H1 (cell line): ENCODE data around the gene ROBO4. TPM values are rescaled to one million over a fixed set of nuclear protein-coding genes. Genes with fewer than 3 reads are reported as not detected.

ENCODE experiments used
- CTCF ChIA-PET: fragments of 300-600 bp; sonication (Branson Sonifier 250); formaldehyde crosslinking; loops from one replicate; lab custom pipeline; 2021; ENCODE audit not compliant: partially characterized antibody; lab: Charles Lee
- POLR2A ChIA-PET: fragments of 300-600 bp; sonication (Branson Sonifier 250); formaldehyde crosslinking; loops from one replicate; lab custom pipeline; 2021; ENCODE audit warnings: inconsistent platforms; ENCODE audit not compliant: partially characterized antibody; lab: Charles Lee
- DNase-seq, 2 experiments: peaks; one replicate each; pipeline versions ENCODE4 v3.0.0 to v3.0.0-alpha.2; 2010 to 2022; ENCODE audit warnings: low spot score in 2 of 2, low read depth in 1 of 2, mixed read lengths in 1 of 2
- FAIRE-seq: peaks from 2 replicates; lab custom pipeline; 2011; peaks lifted over from hg19 to GRCh38; lab: Jason Lieb, UNC
- H2AFZ ChIP-seq: 2 replicates; pipeline ENCODE4 v1.8.1; 2012; ENCODE audit warnings: low read length, inconsistent platforms
- H2AK5ac ChIP-seq: 2 replicates; pipeline ENCODE4 v1.6.1; 2013; ENCODE audit warnings: low read depth, low read length
- H2BK120ac ChIP-seq: replicated peaks from 2 replicates; pipeline ENCODE3; 2013; ENCODE audit warnings: low read depth, low read length, inconsistent platforms
- H2BK12ac ChIP-seq: 2 replicates; pipeline ENCODE4 v1.6.1; 2013; ENCODE audit warnings: low read depth, low read length
- H2BK15ac ChIP-seq: 2 replicates; pipeline ENCODE4 v1.6.1; 2013; ENCODE audit warnings: low read length
- H2BK20ac ChIP-seq: 2 replicates; pipeline ENCODE4 v1.6.1; 2013; ENCODE audit warnings: low read length
- H2BK5ac ChIP-seq: 2 replicates; pipeline ENCODE4 v1.6.1; 2013; ENCODE audit warnings: low read depth, low read length
- H3K14ac ChIP-seq: 2 replicates; pipeline ENCODE4 v1.6.1; 2013; ENCODE audit warnings: inconsistent platforms; ENCODE audit not compliant: insufficient read length
- H3K18ac ChIP-seq: 2 replicates; pipeline ENCODE4 v1.6.1; 2013; ENCODE audit warnings: low read length; ENCODE audit errors: extremely low read depth
- H3K23ac ChIP-seq: 2 replicates; pipeline ENCODE4 v1.6.1; 2013; ENCODE audit warnings: inconsistent platforms; ENCODE audit not compliant: insufficient read length
- H3K23me2 ChIP-seq: 2 replicates; pipeline ENCODE4 v1.6.1; 2013; ENCODE audit warnings: low read depth, low read length
- H3K27ac ChIP-seq: 2 replicates; pipeline ENCODE4 v1.6.1; 2011; ENCODE audit warnings: low read depth, low read length, inconsistent platforms
- H3K27me3 ChIP-seq, 4 experiments: replicated peaks in 1 of 4; 1 replicate in 1 of 4; 2 replicates in 3 of 4; pipeline versions ENCODE4 v1.6.1 to v1.8.1; 2011 to 2013; ENCODE audit warnings: low read length in 3 of 4, mild to moderate bottlenecking in 3 of 4, inconsistent platforms in 2 of 4, mixed read lengths in 2 of 4, moderate library complexity in 1 of 4; ENCODE audit not compliant: control insufficient read depth in 3 of 4, insufficient read depth in 3 of 4; ENCODE audit errors: extremely low read depth in 1 of 4
- H3K36me3 ChIP-seq, 4 experiments: 2 replicates each; pipeline versions ENCODE4 v1.6.1 to v1.8.1; 2011 to 2013; ENCODE audit warnings: mild to moderate bottlenecking in 4 of 4, low read length in 3 of 4, moderate library complexity in 2 of 4, control low read depth in 1 of 4, inconsistent platforms in 1 of 4; ENCODE audit not compliant: insufficient read depth in 4 of 4, control insufficient read depth in 2 of 4
- H3K4ac ChIP-seq: replicated peaks from 2 replicates; pipeline ENCODE3; 2013; ENCODE audit warnings: low read length, low read depth, mixed read lengths, inconsistent platforms; ENCODE audit not compliant: insufficient read length
- H3K4me1 ChIP-seq, 4 experiments: replicated peaks in 1 of 4; 1 replicate in 1 of 4; 2 replicates in 3 of 4; pipeline versions ENCODE4 v1.6.1 to v1.8.1; 2011 to 2013; ENCODE audit warnings: low read length in 3 of 4, inconsistent platforms in 2 of 4, mixed read lengths in 1 of 4; ENCODE audit not compliant: insufficient read depth in 4 of 4, control insufficient read depth in 3 of 4
- H3K4me2 ChIP-seq, 2 experiments: 2 replicates each; pipeline versions ENCODE4 v1.6.1 to v1.8.1; 2011 to 2013; ENCODE audit warnings: low read depth in 2 of 2, low read length in 2 of 2, control low read depth in 1 of 2, inconsistent platforms in 1 of 2, mild to moderate bottlenecking in 1 of 2; ENCODE audit not compliant: insufficient read depth in 1 of 2
- H3K4me3 ChIP-seq, 4 experiments: fragments of 200-600, 300-600 bp in 1 of 4; sonication (generic), shearing (Covaris generic), sonication (Bioruptor Twin) in 1 of 4; 2 replicates each; pipeline versions ENCODE4 v1.5.1 to v1.8.1; 2011 to 2016; ENCODE audit warnings: low read length in 4 of 4, low read depth in 3 of 4, control low read depth in 2 of 4, inconsistent platforms in 2 of 4, mild to moderate bottlenecking in 2 of 4, mixed read lengths in 1 of 4, moderate library complexity in 1 of 4; ENCODE audit not compliant: insufficient read depth in 2 of 4; ENCODE audit errors: extremely low read depth in 1 of 4
- H3K56ac ChIP-seq: replicated peaks from 2 replicates; pipeline ENCODE3; 2013; ENCODE audit warnings: low read depth, mild to moderate bottlenecking, mixed read lengths, low read length, inconsistent platforms; ENCODE audit not compliant: insufficient read length
- H3K79me1 ChIP-seq: 2 replicates; pipeline ENCODE4 v1.6.1; 2013; ENCODE audit warnings: low read depth, low read length, control low read depth
- H3K79me2 ChIP-seq, 2 experiments: 2 replicates each; pipeline versions ENCODE4 v1.6.1 to v1.8.1; 2012 to 2013; ENCODE audit warnings: low read length in 2 of 2, mild to moderate bottlenecking in 2 of 2, inconsistent platforms in 1 of 2; ENCODE audit not compliant: insufficient read depth in 2 of 2, control insufficient read depth in 1 of 2
- H3K9ac ChIP-seq, 4 experiments: replicated peaks in 1 of 4; 1 replicate in 1 of 4; 2 replicates in 3 of 4; pipeline versions ENCODE4 v1.6.1 to v1.8.1; 2011 to 2013; ENCODE audit warnings: low read depth in 3 of 4, low read length in 3 of 4, control low read depth in 2 of 4, mild to moderate bottlenecking in 2 of 4, moderate library complexity in 2 of 4, inconsistent platforms in 1 of 4; ENCODE audit errors: extremely low read depth in 1 of 4
- H3K9me3 ChIP-seq, 2 experiments: 2 replicates each; pipeline versions ENCODE4 v1.6.1 to v1.8.1; 2012 to 2013; ENCODE audit warnings: mild to moderate bottlenecking in 2 of 2, moderate library complexity in 2 of 2, control low read depth in 1 of 2, inconsistent platforms in 1 of 2, low read depth in 1 of 2, low read length in 1 of 2, mixed read lengths in 1 of 2; ENCODE audit not compliant: insufficient read depth in 2 of 2
- H4K20me1 ChIP-seq, 2 experiments: replicated peaks in 1 of 2; 2 replicates each; pipeline versions ENCODE3 to v1.8.1; 2011 to 2013; ENCODE audit warnings: inconsistent platforms in 2 of 2, low read length in 2 of 2, mild to moderate bottlenecking in 1 of 2; ENCODE audit not compliant: insufficient read depth in 2 of 2, control insufficient read depth in 1 of 2
- H4K5ac ChIP-seq: 2 replicates; pipeline ENCODE4 v1.6.1; 2013; ENCODE audit warnings: low read length, low read depth, mixed read lengths, inconsistent platforms; ENCODE audit not compliant: insufficient read length
- H4K8ac ChIP-seq: 2 replicates; pipeline ENCODE4 v1.8.0; 2013; ENCODE audit warnings: mild to moderate bottlenecking, moderate library complexity, low read length, inconsistent platforms; ENCODE audit not compliant: insufficient read depth; ENCODE audit errors: extremely low read depth
- H4K91ac ChIP-seq: replicated peaks from 2 replicates; pipeline ENCODE3; 2013; ENCODE audit warnings: low read length, mixed read lengths, inconsistent platforms; ENCODE audit not compliant: insufficient read length
- EP300 ChIP-seq, 2 experiments: IDR thresholded peaks; 1 replicate in 1 of 2; 2 replicates in 1 of 2; pipeline ENCODE4 v1.6.1; 2011 to 2012; ENCODE audit warnings: low read depth in 2 of 2, low read length in 2 of 2, mild to moderate bottlenecking in 2 of 2, borderline replicate concordance in 1 of 2, inconsistent platforms in 1 of 2, moderate library complexity in 1 of 2
- HDAC2 ChIP-seq, 2 experiments: fragments of 300-600 bp in 1 of 2; sonication (generic) in 1 of 2; IDR thresholded peaks; 2 replicates each; pipeline ENCODE4 v1.6.1; 2011 to 2012; ENCODE audit warnings: low read depth in 2 of 2, low read length in 2 of 2, mild to moderate bottlenecking in 2 of 2, moderate library complexity in 2 of 2, borderline replicate concordance in 1 of 2, inconsistent platforms in 1 of 2
- JUN ChIP-seq: IDR thresholded peaks from 2 replicates; pipeline ENCODE4 v1.6.1; 2011; ENCODE audit warnings: low read depth, mild to moderate bottlenecking, improper control_type of control experiment, low read length
- KDM5A ChIP-seq: fragments of 200-600 bp; IDR thresholded peaks from 2 replicates; pipeline ENCODE4 v1.7.1; 2012; ENCODE audit warnings: mild to moderate bottlenecking, low read length, inconsistent platforms, mixed read lengths
- PHF8 ChIP-seq: fragments of 200-600 bp; sonication (generic); conservative IDR thresholded peaks from 2 replicates; pipeline ENCODE4 v1.7.1; 2012; ENCODE audit warnings: low read depth, mild to moderate bottlenecking, inconsistent platforms, low read length, moderate library complexity
- POLR2A ChIP-seq, 2 experiments: IDR thresholded peaks; 1 replicate in 1 of 2; 2 replicates in 1 of 2; pipeline ENCODE4 v1.6.1; 2011; ENCODE audit warnings: low read depth in 2 of 2, low read length in 2 of 2, mild to moderate bottlenecking in 2 of 2; ENCODE audit errors: control extremely low read depth in 1 of 2
- POU5F1 ChIP-seq: IDR thresholded peaks from 2 replicates; pipeline ENCODE4 v1.6.1; 2011; ENCODE audit warnings: low read depth, mild to moderate bottlenecking, low read length, moderate library complexity
- SP2 ChIP-seq: IDR thresholded peaks from 2 replicates; pipeline ENCODE4 v1.6.1; 2012; ENCODE audit warnings: mild to moderate bottlenecking, low read length, inconsistent platforms
- SRF ChIP-seq: IDR thresholded peaks from 2 replicates; pipeline ENCODE4 v1.6.1; 2011; ENCODE audit warnings: mild to moderate bottlenecking, low read depth, low read length, moderate library complexity
- SUZ12 ChIP-seq: fragments of 200-600 bp; sonication (generic); IDR thresholded peaks from 2 replicates; pipeline ENCODE4 v1.6.1; 2012; ENCODE audit warnings: mild to moderate bottlenecking, inconsistent platforms, low read length, moderate library complexity, mixed read lengths
- TBP ChIP-seq: IDR thresholded peaks from 2 replicates; pipeline ENCODE4 v1.6.1; 2011; ENCODE audit warnings: low read depth, low read length, improper control_type of control experiment
- WGBS, 2 experiments: shearing (Covaris generic) in 1 of 2; methylation state at CpG; one replicate each; pipeline versions ENCODE4 v1.1.6 to v1.1.7; 2013 to 2015; ENCODE audit warnings: low lambda C conversion rate in 2 of 2, mixed read lengths in 2 of 2, inconsistent platforms in 1 of 2, low coverage in 1 of 2, missing lambda C conversion rate in 1 of 2; ENCODE audit not compliant: insufficient replicate concordance in 2 of 2, insufficient coverage in 1 of 2, insufficient read length in 1 of 2; ENCODE audit errors: extremely low coverage in 1 of 2, missing lambda C conversion rate in 1 of 2; 5-methylcytosine and 5-hydroxymethylcytosine counted together
- polyA plus RNA-seq, 7 experiments: library from polyadenylated mRNA; depleted of rRNA in 3 of 7; stranded (reverse) in 5 of 7; unstranded in 2 of 7; fragments of >200 nt in 5 of 7; fragments of 200-250 nt in 2 of 7; gene quantifications; 1 replicate in 5 of 7; 2 replicates in 1 of 7; 4 replicates in 1 of 7; pipeline versions ENCODE4 v1.2.1 to v1.2.3, GENCODE V29; 2011 to 2013; ENCODE audit warnings: missing spikeins in 2 of 7, mixed read lengths in 2 of 7
- total RNA-seq: library from RNA; stranded (reverse); fragmentation: NEBNext Ultra II Directional; extraction: Animal tissue kit (Norgen Biotek cat#: 25700); gene quantifications from 2 replicates; pipeline ENCODE4 v1.2.1, GENCODE V29; 2021

The ROBO4 gene
- total and polyA plus RNA-seq, 2 of the 8 experiments (the other 6 are each of a cell fraction or from before 2014, with no cell fraction given): 0.03 TPM; not detected in 1

- peaks cover 0 to 21% (median 18%) of the 10 kb centered on the region in 4 experiments; a peak in 6 of 7 replicates for H3K27me3 ChIP-seq
- no peak overlapping the region for H4K5ac ChIP-seq
- no peaks in the 10 kb centered on the region for H3K79me1 ChIP-seq
- H2BK15ac ChIP-seq: no peak overlapping the region
- DNase-seq (no peak), FAIRE-seq (no peak)
- CTCF ChIA-PET: interaction anchor here (0.9 to 2.0 kb wide), 10 partner anchors 8 to 116 kb away, joined by 3 to 10 read pairs (median 4); partner anchors contain the start of gene HEPACAM
- no peak overlapping the region for H4K91ac ChIP-seq
- H3K56ac ChIP-seq: no peak overlapping the region
- no peaks in the 10 kb centered on the region for H4K20me1 ChIP-seq
- no peak overlapping the region for H3K4me2 ChIP-seq
- H3K14ac ChIP-seq: no peak overlapping the region
- H3K18ac ChIP-seq: no peak overlapping the region
- no peak overlapping the region for H3K23ac ChIP-seq
- H3K36me3 ChIP-seq: no peaks in the 10 kb centered on the region
- H3K4ac ChIP-seq: no peak overlapping the region
- H2BK120ac ChIP-seq: no peak overlapping the region
- H3K9ac ChIP-seq: no peak overlapping the region
- H3K9me3 ChIP-seq: no peaks in the 10 kb centered on the region
- no peak overlapping the region for H2AFZ ChIP-seq
- peaks cover 0 to 14% (median 8%) of the 10 kb centered on the region in 4 experiments; a peak in 5 of 7 replicates for H3K4me1 ChIP-seq
- H2BK12ac ChIP-seq: no peak overlapping the region
- H2BK5ac ChIP-seq: no peak overlapping the region
- no peak overlapping the region for H2BK20ac ChIP-seq
- H3K79me2 ChIP-seq: no peaks in the 10 kb centered on the region
- H3K23me2 ChIP-seq: peaks cover 8% of the 10 kb centered on the region; the same call in 1 of the 2 replicates
- no peak overlapping the region for H3K4me3 ChIP-seq
- no peak overlapping the region for H4K8ac ChIP-seq
- 90% methylated on average over 11 of the region's 11 CpGs; no CpG with 5 or more reads in 1 of the 2 experiments for WGBS, 2 experiments
- POLR2A ChIA-PET: interaction anchor here (1.4 to 1.8 kb wide), 4 partner anchors 8 to 41 kb away, joined by 3 to 7 read pairs (median 4); partner anchors contain the start of genes ROBO3 and ROBO4
- H2AK5ac ChIP-seq: no peak overlapping the region
- no peak overlapping the region for H3K27ac ChIP-seq
- TF ChIP-seq PHF8 (no peak), SRF (no peak), POU5F1 (no peak), KDM5A (no peak), POLR2A (IDR thresholded peaks at IDR 0.05; ENCODE audit: control extremely low read depth in 1 of 2, low read depth in 2 of 2, low read length in 2 of 2) (no peak), EP300 (IDR thresholded peaks at IDR 0.05; ENCODE audit: borderline replicate concordance in 1 of 2, low read depth in 2 of 2, low read length in 2 of 2) (no peak), TBP (no peak), JUN (no peak), SUZ12 (no peak), SP2 (no peak), HDAC2 (IDR thresholded peaks at IDR 0.05; ENCODE audit: borderline replicate concordance in 1 of 2, low read depth in 2 of 2, low read length in 2 of 2) (no peak)
Measured at GRCh38 chr11:124878759-124879492, 18.7 kb downstream of the ROBO4 start.
